HG02852 (cell line): ENCODE results near the gene PKDREJ.

ENCODE experiments used
- ATAC-seq: cut with Tn5 transposase; IDR thresholded peaks from one replicate; pipeline ENCODE4 v1.9.1; 2021; ENCODE audit warnings: mild to moderate bottlenecking, moderate library complexity; ENCODE audit not compliant: unreplicated experiment

PKDREJ gene

GRCh38 chr22:46289244-46289891 is 26.2 kb upstream of the PKDREJ start:
- ATAC-seq, result no peak

DNA sequence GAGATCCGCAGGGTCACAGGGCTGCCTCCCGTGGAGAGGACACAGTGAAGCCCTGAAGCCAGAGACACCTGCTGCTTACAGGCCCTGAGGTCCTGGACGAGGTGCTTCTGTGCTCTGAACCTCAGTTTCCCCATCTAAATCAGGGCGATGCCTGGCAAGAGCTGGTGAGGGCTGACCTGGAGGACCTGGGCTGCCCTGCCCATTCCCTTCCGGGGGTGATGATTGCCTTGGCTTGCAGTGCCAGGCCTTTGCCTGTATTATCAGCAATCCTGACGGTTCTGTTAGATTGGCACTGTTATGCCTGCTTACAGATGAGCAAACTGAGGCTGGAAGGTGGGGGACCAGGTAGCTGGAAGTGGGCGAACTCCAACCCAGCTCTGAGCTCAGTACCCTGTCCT is 25.7 kb upstream of the PKDREJ start:
- ATAC-seq, result no peak

- peak; percentile 66 for ATAC-seq
Measured at GRCh38 chr22:46287873-46288751, 25.0 kb upstream of the PKDREJ start.

DNA sequence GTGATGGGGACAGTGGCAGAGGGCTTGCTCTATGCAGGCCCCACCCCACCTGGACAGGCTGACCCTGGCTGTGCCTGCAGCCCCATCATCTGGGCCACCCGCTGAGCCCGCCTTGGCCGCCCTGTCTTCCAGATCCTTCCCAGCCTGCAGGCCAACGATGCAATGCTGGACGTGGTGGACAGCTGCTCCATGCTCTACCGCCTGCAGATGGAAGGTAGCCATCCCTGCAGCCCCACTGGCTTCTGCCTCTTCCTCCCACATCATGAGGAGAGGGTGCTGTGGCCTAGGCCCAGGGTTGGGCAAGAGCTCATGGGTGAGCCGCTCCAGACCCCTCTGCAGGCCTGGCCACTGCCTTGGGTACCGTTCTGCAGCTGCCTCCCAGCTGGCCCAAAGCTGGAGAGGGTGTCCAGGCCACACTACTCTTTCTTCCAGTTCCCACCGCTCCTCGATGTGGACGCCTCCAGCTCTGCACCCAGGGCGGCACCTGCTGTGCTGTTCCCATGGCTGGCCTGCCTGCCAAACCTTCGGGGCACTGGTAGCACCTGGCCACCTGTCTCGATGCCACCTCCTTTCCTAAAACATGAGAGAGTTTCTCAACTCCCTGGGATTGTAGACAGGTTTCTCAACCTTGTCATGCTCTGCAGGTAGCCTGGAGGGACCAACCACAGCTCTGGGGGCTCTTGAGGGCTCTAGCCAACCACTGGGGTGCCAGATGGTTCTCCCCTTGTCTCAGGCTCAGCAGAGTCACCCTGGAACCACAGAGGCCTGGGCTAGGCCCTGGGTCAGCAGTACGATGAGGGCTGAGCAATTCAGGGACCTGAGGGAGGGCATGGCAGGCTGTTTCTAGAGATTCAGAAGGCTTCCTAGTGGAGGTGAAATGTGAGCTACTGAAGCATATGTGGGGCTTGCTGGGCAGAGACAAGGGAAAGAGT is 24.1 kb upstream of the PKDREJ start:
- ATAC-seq, result no peak

- ATAC-seq, result no peak
Measured at GRCh38 chr22:46286006-46286405, 22.9 kb upstream of the PKDREJ start.

GRCh38 chr22:46281866-46282678 is 18.9 kb upstream of the PKDREJ start:
- ATAC-seq, result no peak

- no peak for ATAC-seq
Measured at GRCh38 chr22:46280999-46281623, 18.0 kb upstream of the PKDREJ start.

GRCh38 chr22:46280063-46280817 is 17.1 kb upstream of the PKDREJ start:
- ATAC-seq, result no peak

- ATAC-seq, result no peak
Measured at GRCh38 chr22:46278656-46279645, 15.8 kb upstream of the PKDREJ start.

DNA sequence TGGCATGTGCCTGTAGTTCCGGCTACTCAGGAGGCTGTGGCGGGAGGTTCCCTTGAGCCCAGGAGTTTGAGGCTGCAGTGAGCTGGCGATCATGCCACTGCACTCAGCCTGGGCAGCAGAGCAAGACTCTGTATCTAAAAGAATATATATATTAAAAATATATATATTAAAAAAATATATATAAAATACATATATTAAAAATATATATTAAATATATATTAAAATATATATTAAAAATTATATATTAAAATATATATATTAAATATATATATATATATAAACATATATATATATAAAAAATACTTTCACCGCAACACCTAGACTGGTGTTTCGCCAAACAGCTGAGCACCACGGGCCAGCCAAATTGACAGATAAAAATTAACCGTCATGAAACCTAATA is 13.4 kb upstream of the PKDREJ start:
- ATAC-seq, result no peak

GRCh38 chr22:46275455-46276122 is 12.4 kb upstream of the PKDREJ start:
- ATAC-seq, result no peak

- ATAC-seq, result no peak
Measured at GRCh38 chr22:46274381-46274780, 11.2 kb upstream of the PKDREJ start.

DNA sequence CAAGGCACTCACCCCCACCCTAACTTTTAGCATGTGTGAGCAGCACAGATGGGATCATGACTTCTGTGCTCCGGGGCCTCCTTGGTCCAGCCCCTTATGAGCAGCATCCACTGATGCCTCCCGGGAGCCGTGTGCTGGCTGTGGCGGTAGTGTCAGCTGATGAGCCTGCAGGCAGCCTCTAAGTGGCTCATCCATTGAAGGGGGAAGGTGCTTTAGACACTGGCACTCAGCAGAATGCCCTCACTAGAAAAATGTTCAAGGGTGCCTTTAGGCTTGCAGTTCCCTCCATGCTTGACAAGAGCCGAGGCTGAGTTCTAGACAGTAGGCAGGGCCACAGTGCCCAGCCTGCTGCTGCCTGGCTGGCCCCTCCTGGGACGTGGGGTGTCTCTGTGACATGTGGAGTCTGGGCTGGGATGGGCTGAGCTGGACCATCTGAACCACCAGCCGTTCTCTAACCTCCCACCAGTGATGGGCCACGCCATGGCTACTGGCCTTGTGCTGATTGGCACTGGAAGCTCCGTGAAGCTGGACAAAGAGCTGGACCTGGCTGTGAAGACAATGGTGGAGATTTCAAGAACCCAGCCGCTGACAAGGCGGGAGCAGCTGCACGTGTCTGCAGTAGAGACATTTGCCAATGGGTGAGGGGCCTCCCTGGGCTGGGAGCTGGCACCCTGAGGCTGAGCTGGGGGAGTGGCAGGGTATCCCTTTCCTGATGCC is 10.4 kb upstream of the PKDREJ start:
- ATAC-seq, result no peak

GRCh38 chr22:46272762-46273431 is 9.8 kb upstream of the PKDREJ start:
- ATAC-seq, result no peak

DNA sequence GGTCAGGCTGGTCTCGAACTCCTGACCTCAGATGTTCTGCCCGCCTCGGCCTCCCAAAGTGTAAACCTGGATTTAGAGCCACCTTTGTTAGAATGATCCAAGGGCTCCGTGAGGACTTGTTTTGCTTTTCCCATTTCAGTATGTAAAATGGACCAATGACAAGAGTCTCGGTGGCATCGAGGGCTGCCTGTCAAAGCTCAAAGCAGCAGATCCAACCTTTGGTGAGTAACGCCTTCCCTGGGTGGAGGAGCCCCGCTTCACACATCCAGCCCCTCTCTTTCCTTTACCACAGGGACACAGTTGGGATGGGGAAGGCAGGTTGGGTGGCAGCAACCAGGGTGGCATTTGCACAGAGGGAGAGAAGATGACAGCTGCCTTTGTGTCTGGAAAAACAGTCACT is 9.1 kb upstream of the PKDREJ start:
- ATAC-seq, result no peak

DNA sequence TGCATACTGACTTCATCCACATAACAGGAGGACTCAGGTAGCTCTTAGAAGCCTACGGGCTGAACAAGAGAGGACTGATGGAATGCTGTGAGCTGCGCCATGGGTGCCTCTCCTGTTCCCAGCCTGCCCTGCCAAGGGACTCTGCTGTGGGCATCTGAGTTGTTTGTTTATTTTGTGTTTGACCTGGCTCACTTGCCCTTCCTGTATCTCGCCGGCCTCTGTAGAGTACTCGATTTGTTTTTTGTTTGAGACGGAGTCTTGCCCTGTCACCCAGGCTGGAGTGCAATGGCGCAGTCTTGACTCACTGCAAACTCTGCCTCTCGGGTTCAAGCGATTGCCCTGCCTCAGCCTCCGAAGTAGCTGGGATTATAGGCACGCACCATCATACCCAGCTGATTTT is 6.4 kb upstream of the PKDREJ start:
- ATAC-seq, result no peak
